DMS 273 (cell line): ENCODE data around the gene LRSAM1.
A peak's percentile ranks its signal among the peaks of the same experiment; 100 is the strongest.

Experiments
- DNase-seq: peaks from one replicate; lab custom pipeline; 2025; ENCODE audit not compliant: unreplicated experiment; lab: John Stamatoyannopoulos, UW

The LRSAM1 gene

GRCh38 chr9:127424676-127424999 lies 26.7 kb upstream of the LRSAM1 start:
- peak; percentile 68 for DNase-seq

GRCh38 chr9:127426756-127427155 lies 24.6 kb upstream of the LRSAM1 start:
- DNase-seq, result no peak

GRCh38 chr9:127428348-127428747 lies 23.0 kb upstream of the LRSAM1 start:
- no peak for DNase-seq

DNA sequence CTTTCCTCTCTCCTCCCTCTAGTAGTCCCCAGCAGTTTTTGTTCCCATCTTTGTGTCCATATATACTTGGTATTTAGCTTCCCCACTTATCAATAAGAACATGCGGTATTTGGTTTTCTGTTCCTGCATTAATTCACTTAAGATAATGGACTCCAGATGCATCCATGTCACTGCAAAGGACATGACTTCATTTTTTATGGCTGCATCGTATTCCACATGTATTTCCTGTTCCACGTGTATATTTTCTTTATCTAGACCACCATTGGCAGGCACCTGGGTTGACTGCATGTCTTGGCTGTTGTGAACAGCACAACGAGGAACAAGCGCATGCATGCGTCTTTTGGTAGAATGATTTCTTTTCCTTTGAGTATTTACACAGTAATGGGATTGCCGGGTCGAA lies 20.9 kb upstream of the LRSAM1 start:
- no peak for DNase-seq

DNA sequence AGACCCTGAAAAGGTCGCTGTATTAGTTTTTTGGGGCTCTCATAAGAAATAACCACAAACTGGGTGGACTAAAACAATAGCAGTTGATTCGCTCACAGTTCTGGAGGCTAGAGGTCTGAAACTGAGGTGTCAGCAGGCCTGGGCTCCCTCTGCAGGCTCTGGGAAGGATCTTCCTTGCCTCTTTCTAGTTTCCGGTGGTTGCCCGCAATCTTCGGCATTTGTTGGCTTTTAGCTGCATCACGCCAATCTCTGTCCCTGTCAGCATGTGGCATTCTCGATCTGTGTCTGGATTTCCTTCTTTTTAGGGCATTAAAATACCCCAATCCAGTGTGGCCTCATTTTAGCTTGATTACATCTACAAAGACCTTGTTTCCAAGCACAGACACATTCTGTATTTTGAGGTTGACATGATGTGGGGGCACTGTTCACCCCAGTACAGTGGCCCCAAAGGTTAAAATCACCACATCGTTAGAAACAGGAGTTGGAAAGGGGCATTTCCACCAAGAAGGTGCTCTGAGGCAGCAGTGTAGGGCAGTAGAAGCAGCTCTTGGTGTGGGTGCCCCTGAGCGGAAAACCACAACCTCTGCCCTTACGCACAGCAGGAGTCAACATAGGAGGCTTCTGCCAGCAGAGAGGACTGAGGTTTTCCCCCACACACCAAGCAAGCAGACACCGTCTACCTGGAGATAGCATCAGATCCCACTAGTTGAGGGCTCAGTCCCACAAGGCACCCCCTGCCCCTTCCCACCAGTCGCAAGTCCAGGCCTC lies 13.6 kb upstream of the LRSAM1 start:
- no peak for DNase-seq

DNA sequence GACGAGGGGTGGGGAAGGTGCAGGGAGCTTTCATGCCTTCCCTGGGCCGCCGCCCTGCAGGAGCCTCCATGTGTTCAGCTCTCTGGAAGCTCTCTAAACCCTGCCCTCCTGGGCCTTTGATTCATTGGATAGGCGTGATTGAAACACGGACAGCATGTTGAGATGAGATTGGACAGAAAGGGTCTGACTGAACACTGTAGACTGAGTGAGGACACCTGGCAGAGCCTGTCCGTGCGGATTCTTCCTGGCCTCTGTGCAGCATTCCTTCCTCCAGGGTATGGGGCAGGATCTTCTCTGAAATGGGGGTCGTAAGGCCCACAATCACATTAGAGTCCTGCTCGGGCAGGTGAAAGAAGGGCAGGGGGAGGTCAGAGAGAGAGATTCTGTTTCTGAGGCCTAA lies 12.9 kb upstream of the LRSAM1 start:
- DNase-seq, result no peak

GRCh38 chr9:127444283-127444920 lies 6.9 kb upstream of the LRSAM1 start:
- DNase-seq, result peak; percentile 69

GRCh38 chr9:127444921-127445850 lies 6.1 kb upstream of the LRSAM1 start:
- DNase-seq, result peak; percentile 72

- DNase-seq, result peak; percentile 69
Measured at GRCh38 chr9:127445851-127446712, 5.2 kb upstream of the LRSAM1 start.

GRCh38 chr9:127446713-127447415 lies 4.4 kb upstream of the LRSAM1 start:
- peak; percentile 68 for DNase-seq

GRCh38 chr9:127447416-127448111 lies 3.7 kb upstream of the LRSAM1 start:
- DNase-seq, result peak; percentile 41

- peak; percentile 25 for DNase-seq
Measured at GRCh38 chr9:127448112-127448805, 3.1 kb upstream of the LRSAM1 start.

DNA sequence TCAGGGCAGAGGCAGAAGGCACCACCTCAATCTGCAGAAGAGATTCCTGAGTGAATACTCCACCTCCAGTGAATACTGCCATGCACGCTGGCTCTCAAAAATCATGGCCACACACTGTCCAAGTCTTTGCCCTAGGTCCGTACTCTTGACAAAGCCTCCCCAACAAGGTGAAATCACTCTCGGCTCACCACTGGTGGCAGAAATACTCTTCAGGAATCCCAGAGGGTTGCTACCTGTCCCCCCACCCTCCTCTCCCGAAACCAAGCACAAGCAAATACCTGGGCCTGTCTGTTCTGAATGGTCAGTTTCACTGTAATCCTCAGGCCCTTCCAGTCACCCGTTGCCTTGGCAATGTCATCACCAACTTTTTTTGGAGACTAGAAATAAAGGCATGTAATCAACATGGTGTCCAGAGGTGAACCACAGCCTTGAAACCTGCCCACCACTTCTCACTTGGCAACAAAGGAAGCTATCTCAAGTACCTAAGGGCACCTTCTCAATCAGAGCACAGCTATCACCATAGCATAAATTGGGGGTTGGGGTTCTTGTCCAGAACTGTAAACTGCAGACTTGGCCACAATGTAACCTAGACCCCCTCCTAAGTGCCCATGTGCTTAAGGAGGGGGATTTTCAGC lies 1.9 kb upstream of the LRSAM1 start:
- DNase-seq, result peak; percentile 31

DNA sequence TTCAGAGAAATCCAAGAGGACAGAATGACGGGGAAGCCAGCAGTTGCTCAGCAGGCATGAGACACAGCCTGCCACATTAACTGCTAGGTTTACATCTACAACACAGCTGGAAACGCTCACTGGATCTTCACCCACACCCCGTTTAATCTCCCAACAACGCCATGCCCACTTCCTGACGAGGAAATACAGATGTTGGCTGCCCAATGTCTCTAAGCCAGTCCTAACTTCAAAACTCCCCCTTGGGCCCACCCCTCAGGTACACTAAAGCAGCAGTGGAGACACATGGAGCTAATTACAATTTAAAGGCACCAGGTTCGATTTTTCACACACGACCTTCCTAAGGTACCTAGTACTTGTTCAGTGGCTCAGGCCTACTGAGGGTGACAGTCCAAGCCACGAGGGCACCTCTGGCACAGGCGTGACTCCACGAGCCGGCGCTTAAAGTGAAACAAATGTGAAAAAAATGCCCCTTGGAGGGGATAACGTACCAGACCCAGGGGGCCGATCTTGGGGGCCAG lies 1.0 kb upstream of the LRSAM1 start:
- DNase-seq, result no peak

GRCh38 chr9:127451608-127451857 lies 223 bp downstream of the LRSAM1 start:
- no peak for DNase-seq

- DNase-seq, result peak; percentile 70
Measured at GRCh38 chr9:127451858-127452656, 747 bp downstream of the LRSAM1 start.

GRCh38 chr9:127452691-127453090 lies 1.4 kb downstream of the LRSAM1 start:
- peak; percentile 55 for DNase-seq
